A673 (cell line): ENCODE measurements around the gene KCNH5. TPM values are rescaled to one million over a fixed set of nuclear protein-coding genes. Genes with fewer than 3 reads are reported as not detected.

Experiments
- BruUV-seq: library from RNA; stranded (reverse); fragments of 400-500 nt; replicated peaks from 2 replicates; lab custom pipeline; 2021; lab: Mats Ljungman, UMichigan
- CTCF ChIA-PET: fragments of 300-600 bp; sonication (Branson Sonifier 250); formaldehyde crosslinking; loops from one replicate; lab custom pipeline; 2022; ENCODE audit warnings: antibody characterized with exemption; lab: Charles Lee
- POLR2A ChIA-PET: fragments of 300-600 bp; sonication (Branson Sonifier 250); formaldehyde crosslinking; loops from one replicate; lab custom pipeline; 2022; ENCODE audit warnings: antibody characterized with exemption; ENCODE audit not compliant: low non-redundant PET; lab: Charles Lee
- DNase-seq: peaks from one replicate; pipeline ENCODE4 v3.0.0-alpha.2; 2015; ENCODE audit warnings: low spot score
- H3K27ac ChIP-seq: fragments of 200-600 bp; sonication (generic); 2 replicates; pipeline ENCODE4 v1.5.1; 2016; ENCODE audit warnings: mixed run types, low read depth, mild to moderate bottlenecking, mixed read lengths, antibody characterized with exemption, low read length; ENCODE audit not compliant: poor library complexity, severe bottlenecking
- H3K27me3 ChIP-seq: fragments of 200-600 bp; sonication (generic); replicated peaks from 2 replicates; pipeline ENCODE4 v1.6.1; 2017; ENCODE audit warnings: mixed run types, low read depth, mild to moderate bottlenecking, mixed read lengths, antibody characterized with exemption, low read length; ENCODE audit not compliant: insufficient read depth, poor library complexity
- H3K36me3 ChIP-seq: fragments of 200-600 bp; sonication (generic); 2 replicates; pipeline ENCODE4 v1.6.1; 2016; ENCODE audit warnings: mixed run types, mild to moderate bottlenecking, mixed read lengths, antibody characterized with exemption, low read length; ENCODE audit not compliant: insufficient read depth, poor library complexity, severe bottlenecking
- H3K4me1 ChIP-seq: fragments of 200-600 bp; sonication (generic); 2 replicates; pipeline ENCODE4 v1.6.1; 2017; ENCODE audit warnings: mixed run types, mild to moderate bottlenecking, mixed read lengths, antibody characterized with exemption, low read length; ENCODE audit not compliant: insufficient read depth, poor library complexity, severe bottlenecking
- H3K4me3 ChIP-seq: fragments of 200-600 bp; sonication (generic); 2 replicates; pipeline ENCODE4 v1.5.1; 2016; ENCODE audit warnings: low read depth, mixed run types, mild to moderate bottlenecking, mixed read lengths, low read length; ENCODE audit not compliant: poor library complexity, severe bottlenecking
- H3K9me3 ChIP-seq: fragments of 200-600 bp; sonication (generic); 2 replicates; pipeline ENCODE4 v1.6.1; 2016; ENCODE audit warnings: mixed run types, low read depth, mild to moderate bottlenecking, mixed read lengths, antibody characterized with exemption, low read length; ENCODE audit not compliant: poor library complexity, severe bottlenecking
- EZH2 ChIP-seq: fragments of 200-600 bp; sonication (generic); IDR thresholded peaks from 2 replicates; pipeline ENCODE4 v1.6.1; 2017; ENCODE audit warnings: borderline replicate concordance, low read depth, mild to moderate bottlenecking, mixed read lengths, antibody characterized with exemption, low read length; ENCODE audit not compliant: poor library complexity, severe bottlenecking
- intact Hi-C: fragments of 100-400 bp; cut with micrococcal nuclease; formaldehyde crosslinking; loops from one replicate; pipeline ENCODE4 v1.10.0; 2022; ENCODE audit not compliant: unreplicated experiment
- total RNA-seq: library from RNA; stranded (reverse); gene quantifications from 2 replicates; pipeline ENCODE4 v1.2.3, GENCODE V29; 2021
- TF ChIP-seq, protein P1 (sequence below): fragments of 300-800, 200-600 bp; sonication (generic); conservative IDR thresholded peaks from 2 replicates; pipeline ENCODE4 v1.5.1; 2017; ENCODE audit warnings: low read depth, mild to moderate bottlenecking, antibody characterized with exemption, low read length, moderate library complexity, mixed read lengths

Gene KCNH5
- total RNA-seq, 1 experiment from 2014 or later = 27.9 TPM

DNA sequence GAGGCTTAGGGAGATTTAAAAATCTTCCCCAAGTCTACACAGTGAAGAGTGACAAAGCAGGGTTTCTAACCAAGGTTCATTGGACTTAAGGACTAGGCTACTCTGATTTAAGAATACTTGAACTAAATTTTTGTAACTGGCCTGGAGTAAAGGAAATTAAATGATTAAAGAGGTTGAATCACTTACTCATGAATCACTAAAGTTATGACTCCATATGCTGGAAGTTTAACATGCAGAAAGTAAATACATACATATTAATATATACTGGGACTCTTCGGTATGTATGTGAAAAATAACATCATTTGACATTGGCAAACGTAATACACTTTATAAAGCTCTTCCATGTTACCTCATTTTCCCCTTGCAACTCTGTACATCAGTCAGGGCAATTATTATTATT is 322.9 kb downstream of the KCNH5 start:
- no peaks in the 10 kb centered on the region for H3K9me3 ChIP-seq
- no peaks in the 10 kb centered on the region for H3K27me3 ChIP-seq
- no peak overlapping the region for H3K4me3 ChIP-seq
- no peak overlapping the region for H3K27ac ChIP-seq
- CTCF ChIA-PET = no interaction called here
- H3K4me1 ChIP-seq = no peaks in the 10 kb centered on the region
- no peak for TF ChIP-seq EZH2
- TF ChIP-seq, protein P1, sequence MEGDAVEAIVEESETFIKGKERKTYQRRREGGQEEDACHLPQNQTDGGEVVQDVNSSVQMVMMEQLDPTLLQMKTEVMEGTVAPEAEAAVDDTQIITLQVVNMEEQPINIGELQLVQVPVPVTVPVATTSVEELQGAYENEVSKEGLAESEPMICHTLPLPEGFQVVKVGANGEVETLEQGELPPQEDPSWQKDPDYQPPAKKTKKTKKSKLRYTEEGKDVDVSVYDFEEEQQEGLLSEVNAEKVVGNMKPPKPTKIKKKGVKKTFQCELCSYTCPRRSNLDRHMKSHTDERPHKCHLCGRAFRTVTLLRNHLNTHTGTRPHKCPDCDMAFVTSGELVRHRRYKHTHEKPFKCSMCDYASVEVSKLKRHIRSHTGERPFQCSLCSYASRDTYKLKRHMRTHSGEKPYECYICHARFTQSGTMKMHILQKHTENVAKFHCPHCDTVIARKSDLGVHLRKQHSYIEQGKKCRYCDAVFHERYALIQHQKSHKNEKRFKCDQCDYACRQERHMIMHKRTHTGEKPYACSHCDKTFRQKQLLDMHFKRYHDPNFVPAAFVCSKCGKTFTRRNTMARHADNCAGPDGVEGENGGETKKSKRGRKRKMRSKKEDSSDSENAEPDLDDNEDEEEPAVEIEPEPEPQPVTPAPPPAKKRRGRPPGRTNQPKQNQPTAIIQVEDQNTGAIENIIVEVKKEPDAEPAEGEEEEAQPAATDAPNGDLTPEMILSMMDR = no peak
- H3K36me3 ChIP-seq = no peaks in the 10 kb centered on the region
- BruUV-seq = no TSS peak
- no peak for DNase-seq
- POLR2A ChIA-PET = no interaction called here
- intact Hi-C loops = no loop called here

- no peaks in the 10 kb centered on the region for H3K9me3 ChIP-seq
- intact Hi-C loops = no loop called here
- H3K4me1 ChIP-seq = no peaks in the 10 kb centered on the region
- no TSS peak for BruUV-seq
- DNase-seq = no peak
- ChIA-PET CTCF (no interaction called here), POLR2A (no interaction called here)
- no peak overlapping the region for H3K27ac ChIP-seq
- H3K36me3 ChIP-seq = no peaks in the 10 kb centered on the region
- H3K27me3 ChIP-seq = no peaks in the 10 kb centered on the region
- TF ChIP-seq EZH2 = no peak
- TF ChIP-seq, protein P1 = no peak
- no peak overlapping the region for H3K4me3 ChIP-seq
These were observed 326.6 kb downstream of the KCNH5 start for GRCh38 chr14:62718629-62719028.

GRCh38 chr14:62711351-62712023 is 333.8 kb downstream of the KCNH5 start:
- no TSS peak for BruUV-seq
- Histone ChIP-seq H3K27ac (no peak overlapping the region), H3K4me1 (peaks cover 13% of the 10 kb centered on the region), H3K4me3 (no peak overlapping the region), H3K9me3 (no peaks in the 10 kb centered on the region), H3K27me3 (no peaks in the 10 kb centered on the region), H3K36me3 (no peaks in the 10 kb centered on the region)
- CTCF ChIA-PET = no interaction called here
- intact Hi-C loops = no loop called here
- DNase-seq = peak; percentile 62
- TF ChIP-seq, protein P1 = no peak
- TF ChIP-seq EZH2 = no peak
- POLR2A ChIA-PET = no interaction called here
